ENCODE data around the gene LBR. TPM values are rescaled to one million over a fixed set of nuclear protein-coding genes. Genes with fewer than 3 reads are reported as not detected.

The LBR gene
- total RNA-seq, 4 donors from 2014 or later: 16.5 to 19.8 (median 18.5) TPM

DNA sequence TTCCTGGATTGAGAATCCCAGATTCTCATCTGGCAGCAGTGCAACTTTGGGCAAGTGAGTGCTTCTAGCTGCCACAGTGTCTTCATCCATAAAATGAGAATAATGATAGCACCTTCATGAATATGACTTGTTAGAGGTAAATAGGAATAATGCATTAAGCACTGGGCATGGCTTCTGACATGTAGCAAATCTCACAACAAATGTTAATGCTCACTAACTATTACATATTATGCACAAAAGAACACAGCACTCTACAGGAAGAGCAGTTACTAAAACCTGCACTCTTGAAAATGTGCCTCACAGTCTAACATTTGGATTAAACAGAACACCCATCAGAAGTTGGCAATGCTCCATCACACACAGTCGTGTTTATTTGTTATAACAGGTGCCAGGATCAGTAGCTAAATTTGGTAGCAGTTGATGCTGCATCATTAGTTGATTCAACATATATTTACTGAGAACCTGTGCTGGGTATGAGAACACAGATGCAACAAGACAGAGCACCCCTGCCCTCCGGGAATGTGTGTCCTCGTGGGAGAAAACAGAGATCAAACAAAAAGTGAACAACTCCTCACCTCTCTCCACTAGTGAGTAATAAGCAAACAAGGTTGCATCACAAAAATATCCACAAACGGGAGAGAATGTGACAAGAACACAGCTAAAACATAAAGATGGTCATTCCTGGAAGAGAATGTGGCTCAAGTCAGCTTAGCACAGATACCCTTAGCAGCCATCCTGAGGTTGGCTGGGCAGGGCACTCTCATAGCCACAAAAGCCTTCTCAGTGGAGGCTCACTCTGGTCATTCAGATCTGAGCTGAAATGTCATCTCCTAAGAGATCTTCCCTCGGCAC lies 26.2 kb upstream of the LBR start:
- in situ Hi-C loops (cut with MboI; ENCODE audit: low sequenced_read_pairs in 4 of 4) (no loop called here), intact Hi-C loops (cut with DNase I; ENCODE audit: low total_unique reads) (no loop called here)
- peaks cover 0 to 7% (median 0%) of the 10 kb centered on the region in 3 donors for H3K27me3 ChIP-seq
- H3K9me3 ChIP-seq: no peaks in the 10 kb centered on the region
- no peak overlapping the region for H3K4me3 ChIP-seq
- H3K36me3 ChIP-seq: no peaks in the 10 kb centered on the region
- ATAC-seq (no peak), DNase-seq (no peak)
- no peak overlapping the region for H3K27ac ChIP-seq
- H3K4me1 ChIP-seq: peaks cover 0 to 4% of the 10 kb centered on the region in 2 donors
- TF ChIP-seq, protein P1, sequence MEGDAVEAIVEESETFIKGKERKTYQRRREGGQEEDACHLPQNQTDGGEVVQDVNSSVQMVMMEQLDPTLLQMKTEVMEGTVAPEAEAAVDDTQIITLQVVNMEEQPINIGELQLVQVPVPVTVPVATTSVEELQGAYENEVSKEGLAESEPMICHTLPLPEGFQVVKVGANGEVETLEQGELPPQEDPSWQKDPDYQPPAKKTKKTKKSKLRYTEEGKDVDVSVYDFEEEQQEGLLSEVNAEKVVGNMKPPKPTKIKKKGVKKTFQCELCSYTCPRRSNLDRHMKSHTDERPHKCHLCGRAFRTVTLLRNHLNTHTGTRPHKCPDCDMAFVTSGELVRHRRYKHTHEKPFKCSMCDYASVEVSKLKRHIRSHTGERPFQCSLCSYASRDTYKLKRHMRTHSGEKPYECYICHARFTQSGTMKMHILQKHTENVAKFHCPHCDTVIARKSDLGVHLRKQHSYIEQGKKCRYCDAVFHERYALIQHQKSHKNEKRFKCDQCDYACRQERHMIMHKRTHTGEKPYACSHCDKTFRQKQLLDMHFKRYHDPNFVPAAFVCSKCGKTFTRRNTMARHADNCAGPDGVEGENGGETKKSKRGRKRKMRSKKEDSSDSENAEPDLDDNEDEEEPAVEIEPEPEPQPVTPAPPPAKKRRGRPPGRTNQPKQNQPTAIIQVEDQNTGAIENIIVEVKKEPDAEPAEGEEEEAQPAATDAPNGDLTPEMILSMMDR (IDR thresholded peaks at IDR 0.05 in 4 of 5, conservative IDR thresholded peaks at IDR 0.05 in 1 of 5): no peak
- no peak for TF ChIP-seq POLR2A (IDR thresholded peaks at IDR 0.05)

DNA sequence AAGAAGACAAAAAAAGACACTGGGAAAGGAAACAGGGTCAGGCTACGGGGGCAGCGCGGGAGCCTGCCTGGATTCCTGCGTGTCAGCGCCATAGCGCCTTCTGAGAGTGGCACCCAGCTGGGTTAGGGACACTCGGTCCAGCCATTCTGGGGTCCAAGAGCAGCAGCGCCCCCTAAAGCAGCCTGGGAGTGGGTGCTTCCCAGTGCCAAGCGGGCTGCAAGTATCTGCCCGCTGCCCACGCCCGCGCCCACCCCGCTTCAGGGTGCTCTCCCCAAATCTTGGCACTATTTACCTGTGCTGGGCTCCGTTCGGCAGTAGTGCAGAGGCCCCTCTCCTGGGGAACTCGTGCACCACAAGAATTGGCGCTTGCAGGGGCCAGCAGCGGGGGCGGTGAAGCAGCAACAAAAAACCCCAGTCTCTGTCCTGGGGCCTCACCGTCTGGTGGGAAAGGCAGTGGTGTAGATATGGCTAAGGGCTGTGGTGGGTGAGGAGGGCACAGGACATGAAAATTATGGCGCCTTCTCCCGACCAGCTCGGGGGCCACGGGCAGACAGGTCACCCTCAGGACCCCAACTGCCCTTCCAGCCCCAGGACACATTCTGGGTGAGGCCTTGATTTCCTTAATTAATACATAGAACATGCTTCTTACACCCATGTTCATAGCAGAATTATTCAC lies 24.1 kb upstream of the LBR start:
- no peak overlapping the region for H3K4me3 ChIP-seq
- in situ Hi-C loops (cut with MboI; ENCODE audit: low sequenced_read_pairs in 4 of 4) (no loop called here), intact Hi-C loops (cut with DNase I; ENCODE audit: low total_unique reads) (no loop called here)
- H3K4me1 ChIP-seq: peaks cover 12 to 13% of the 10 kb centered on the region in 2 donors
- no peaks in the 10 kb centered on the region for H3K9me3 ChIP-seq
- H3K27ac ChIP-seq: no peak overlapping the region
- TF ChIP-seq, protein P1 (IDR thresholded peaks at IDR 0.05 in 4 of 5, conservative IDR thresholded peaks at IDR 0.05 in 1 of 5): no peak
- TF ChIP-seq POLR2A (IDR thresholded peaks at IDR 0.05): no peak
- DNase-seq (no peak), ATAC-seq (no peak)
- no peaks in the 10 kb centered on the region for H3K36me3 ChIP-seq
- H3K27me3 ChIP-seq: peaks cover 4 to 7% (median 7%) of the 10 kb centered on the region in 3 donors

DNA sequence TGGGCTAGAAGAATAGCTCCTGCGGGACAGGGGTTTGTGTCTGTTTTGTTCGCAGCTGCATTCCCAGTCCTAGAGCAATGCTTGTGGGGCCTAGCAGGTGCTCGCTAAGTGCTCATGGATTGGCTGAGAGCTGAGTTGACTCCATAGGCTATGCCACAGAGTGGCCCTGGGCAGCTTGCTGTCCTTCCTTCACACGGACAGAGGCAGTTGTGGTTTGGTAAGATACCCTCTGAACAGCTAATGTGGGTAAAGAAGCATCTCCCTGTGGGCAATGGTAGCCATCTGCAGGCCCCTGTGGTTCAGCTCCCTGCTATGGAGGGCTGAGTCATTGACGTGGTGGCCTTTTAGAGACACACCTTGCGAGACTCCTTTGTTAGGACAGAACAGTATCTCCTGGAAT lies 23.5 kb upstream of the LBR start:
- DNase-seq (no peak), ATAC-seq (no peak)
- H3K9me3 ChIP-seq: no peaks in the 10 kb centered on the region
- in situ Hi-C loops (cut with MboI; ENCODE audit: low sequenced_read_pairs in 4 of 4): no loop called here
- no peak for TF ChIP-seq POLR2A (IDR thresholded peaks at IDR 0.05)
- TF ChIP-seq, protein P1 (IDR thresholded peaks at IDR 0.05 in 4 of 5, conservative IDR thresholded peaks at IDR 0.05 in 1 of 5): no peak
- peaks cover 4 to 7% (median 7%) of the 10 kb centered on the region in 3 donors for H3K27me3 ChIP-seq
- no peak overlapping the region for H3K4me3 ChIP-seq
- H3K36me3 ChIP-seq: no peaks in the 10 kb centered on the region
- no peak overlapping the region for H3K27ac ChIP-seq
- peaks cover 15 to 17% of the 10 kb centered on the region in 2 donors for H3K4me1 ChIP-seq
- intact Hi-C loops (cut with DNase I; ENCODE audit: low total_unique reads): no loop called here

DNA sequence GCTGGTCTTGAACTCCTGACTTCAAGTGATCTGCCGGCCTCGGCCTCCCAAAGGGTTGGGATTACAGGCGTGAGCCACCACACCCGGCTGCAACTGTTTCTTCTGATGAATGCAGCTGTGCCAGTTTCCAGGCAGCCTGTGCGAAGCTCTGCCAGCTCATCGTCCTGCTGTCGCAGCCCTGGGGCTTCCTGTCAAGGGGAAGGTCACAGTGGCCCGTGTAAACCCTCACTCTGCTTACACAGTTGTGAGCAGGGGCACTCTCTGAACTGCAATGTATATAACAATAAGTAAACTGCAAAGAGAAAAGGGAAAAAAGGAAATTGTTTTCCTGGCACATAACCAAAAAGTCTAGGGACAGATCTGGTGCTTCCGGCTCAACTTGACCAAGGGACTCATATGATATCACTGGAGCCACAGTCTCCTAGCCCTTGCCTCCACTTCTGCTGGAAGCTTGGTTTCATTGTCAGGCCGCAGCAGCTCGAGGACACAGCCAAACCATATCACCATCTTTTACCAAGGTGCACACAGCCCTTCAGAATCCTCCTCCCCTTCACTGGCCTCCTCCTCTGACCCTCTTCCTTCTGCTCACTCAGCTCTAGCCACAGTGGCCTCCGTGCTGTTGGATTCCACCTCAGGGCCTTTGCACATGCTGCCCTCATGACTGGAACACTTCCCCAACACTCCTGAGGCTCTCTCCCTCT lies 22.8 kb upstream of the LBR start:
- Histone ChIP-seq H3K4me1 (peaks cover 15 to 22% of the 10 kb centered on the region in 2 donors), H3K9me3 (no peaks in the 10 kb centered on the region), H3K4me3 (no peak overlapping the region), H3K27me3 (peaks cover 4 to 7% (median 7%) of the 10 kb centered on the region in 3 donors), H3K27ac (peak overlapping the region in 1 of 4 donors; percentile 48), H3K36me3 (no peaks in the 10 kb centered on the region)
- ATAC-seq (no peak), DNase-seq (no peak)
- TF ChIP-seq POLR2A (IDR thresholded peaks at IDR 0.05): no peak
- TF ChIP-seq, protein P1 (IDR thresholded peaks at IDR 0.05 in 4 of 5, conservative IDR thresholded peaks at IDR 0.05 in 1 of 5): no peak
- in situ Hi-C loops (cut with MboI; ENCODE audit: low sequenced_read_pairs in 4 of 4): no loop called here
- intact Hi-C loops (cut with DNase I; ENCODE audit: low total_unique reads): no loop called here

All from gastrocnemius medialis (tissue), 4 donors.